ENCODE results near the gene NDUFA3. TPM values are rescaled to one million over a fixed set of nuclear protein-coding genes. Genes with fewer than 3 reads are reported as not detected.

The NDUFA3 gene
- total and polyA plus RNA-seq, 11 donors, result 32.2 to 1,519 (median 299) TPM

DNA sequence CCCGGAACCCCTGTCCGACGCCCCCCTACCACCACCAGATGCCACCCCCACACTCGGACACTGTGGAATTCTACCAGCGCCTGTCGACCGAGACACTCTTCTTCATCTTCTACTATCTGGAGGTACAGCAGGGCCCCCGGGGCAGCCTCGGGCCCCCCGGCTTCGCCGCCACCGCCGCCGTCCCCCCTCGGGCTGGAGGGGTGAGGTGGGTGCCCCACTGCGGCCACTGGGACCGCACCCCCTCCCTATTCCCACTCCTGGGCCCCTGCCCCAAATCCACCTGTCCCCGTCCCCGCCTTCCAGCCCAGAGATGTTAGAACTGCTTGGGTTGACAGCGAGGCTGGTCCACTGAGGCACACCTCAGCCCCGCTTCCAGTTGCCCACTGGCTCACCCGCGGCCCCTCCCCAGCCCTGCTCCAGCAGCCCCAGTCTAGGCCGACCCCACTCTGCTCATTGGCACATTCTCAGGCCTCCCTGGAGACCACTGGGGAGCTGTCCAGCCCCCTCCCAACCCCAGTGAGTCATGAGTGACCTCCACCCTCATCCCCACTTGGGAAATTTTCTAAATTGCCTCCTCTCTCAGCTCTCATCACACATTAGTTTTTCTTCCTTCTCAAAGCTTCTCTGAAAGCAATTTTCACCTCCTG is 50.3 kb downstream of the NDUFA3 start:
- ATAC-seq, result peak in 2 of 4 donors; percentile 7 to 36
- H3K27ac ChIP-seq, result peak overlapping the region in 2 of 12 donors; percentile 11 to 40

DNA sequence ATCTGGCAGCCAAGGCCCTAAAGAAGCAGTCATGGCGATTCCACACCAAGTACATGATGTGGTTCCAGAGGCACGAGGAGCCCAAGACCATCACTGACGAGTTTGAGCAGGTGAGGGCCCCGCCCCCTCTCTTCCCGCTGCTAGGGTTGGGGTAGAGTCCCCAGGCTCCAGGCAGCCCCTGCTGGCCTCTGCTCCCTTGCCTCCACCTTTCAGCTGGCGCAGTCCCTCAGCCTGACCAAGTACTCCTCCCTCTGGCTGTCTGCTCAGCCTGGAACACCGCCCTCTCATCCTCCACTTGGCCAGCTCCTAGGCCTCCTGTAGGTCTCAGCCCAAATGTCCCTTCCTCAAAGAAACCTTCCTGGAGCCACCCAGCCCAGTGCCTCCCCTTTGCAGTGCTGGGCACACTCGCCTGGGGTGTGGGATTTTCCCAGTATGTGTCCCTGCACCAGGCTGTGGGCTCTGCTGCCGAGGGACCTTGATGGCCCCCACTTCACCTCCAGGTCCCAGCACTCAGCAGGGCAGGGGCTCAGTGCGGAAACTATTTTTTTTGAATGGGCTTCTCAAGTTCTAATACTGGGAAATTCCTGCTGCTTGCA is 51.2 kb downstream of the NDUFA3 start:
- H3K27ac ChIP-seq, result peak overlapping the region in 2 of 12 donors; percentile 11 to 40
- no peaks in the 10 kb centered on the region for H3K27me3 ChIP-seq
- H3K36me3 ChIP-seq, result peaks cover 0 to 96% (median 93%) of the 10 kb centered on the region in 9 donors
- TF ChIP-seq, protein P1, sequence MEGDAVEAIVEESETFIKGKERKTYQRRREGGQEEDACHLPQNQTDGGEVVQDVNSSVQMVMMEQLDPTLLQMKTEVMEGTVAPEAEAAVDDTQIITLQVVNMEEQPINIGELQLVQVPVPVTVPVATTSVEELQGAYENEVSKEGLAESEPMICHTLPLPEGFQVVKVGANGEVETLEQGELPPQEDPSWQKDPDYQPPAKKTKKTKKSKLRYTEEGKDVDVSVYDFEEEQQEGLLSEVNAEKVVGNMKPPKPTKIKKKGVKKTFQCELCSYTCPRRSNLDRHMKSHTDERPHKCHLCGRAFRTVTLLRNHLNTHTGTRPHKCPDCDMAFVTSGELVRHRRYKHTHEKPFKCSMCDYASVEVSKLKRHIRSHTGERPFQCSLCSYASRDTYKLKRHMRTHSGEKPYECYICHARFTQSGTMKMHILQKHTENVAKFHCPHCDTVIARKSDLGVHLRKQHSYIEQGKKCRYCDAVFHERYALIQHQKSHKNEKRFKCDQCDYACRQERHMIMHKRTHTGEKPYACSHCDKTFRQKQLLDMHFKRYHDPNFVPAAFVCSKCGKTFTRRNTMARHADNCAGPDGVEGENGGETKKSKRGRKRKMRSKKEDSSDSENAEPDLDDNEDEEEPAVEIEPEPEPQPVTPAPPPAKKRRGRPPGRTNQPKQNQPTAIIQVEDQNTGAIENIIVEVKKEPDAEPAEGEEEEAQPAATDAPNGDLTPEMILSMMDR (IDR thresholded peaks at IDR 0.05), result no peak
- no peak for TF ChIP-seq POLR2A (IDR thresholded peaks at IDR 0.05)
- H3K4me3 ChIP-seq, result no peak overlapping the region
- intact Hi-C loops (cut with DNase I), result no loop called here
- H3K9me3 ChIP-seq, result no peaks in the 10 kb centered on the region
- ATAC-seq (peak in 1 of 4 donors; percentile 2), DNase-seq (no peak)
- 79 to 90% (median 84%) methylated on average over 8 to 10 of the region's 10 CpGs for WGBS, 4 donors
- peaks cover 0 to 21% (median 7%) of the 10 kb centered on the region in 12 donors for H3K4me1 ChIP-seq

More for the DNA sequence above, 50.3 kb downstream of the NDUFA3 start:
- no peak for TF ChIP-seq POLR2A (IDR thresholded peaks at IDR 0.05)
- TF ChIP-seq, protein P1 (IDR thresholded peaks at IDR 0.05), result no peak
- no peak for DNase-seq
- H3K27me3 ChIP-seq, result no peaks in the 10 kb centered on the region
- H3K9me3 ChIP-seq, result no peaks in the 10 kb centered on the region
- peaks cover 0 to 100% (median 100%) of the 10 kb centered on the region in 9 donors for H3K36me3 ChIP-seq
- H3K4me1 ChIP-seq, result peaks cover 0 to 12% (median 0%) of the 10 kb centered on the region in 12 donors
- intact Hi-C loops (cut with DNase I), result no loop called here
- 85 to 90% (median 89%) methylated on average over 25 of the region's 25 CpGs for WGBS, 4 donors
- no peak overlapping the region for H3K4me3 ChIP-seq

DNA sequence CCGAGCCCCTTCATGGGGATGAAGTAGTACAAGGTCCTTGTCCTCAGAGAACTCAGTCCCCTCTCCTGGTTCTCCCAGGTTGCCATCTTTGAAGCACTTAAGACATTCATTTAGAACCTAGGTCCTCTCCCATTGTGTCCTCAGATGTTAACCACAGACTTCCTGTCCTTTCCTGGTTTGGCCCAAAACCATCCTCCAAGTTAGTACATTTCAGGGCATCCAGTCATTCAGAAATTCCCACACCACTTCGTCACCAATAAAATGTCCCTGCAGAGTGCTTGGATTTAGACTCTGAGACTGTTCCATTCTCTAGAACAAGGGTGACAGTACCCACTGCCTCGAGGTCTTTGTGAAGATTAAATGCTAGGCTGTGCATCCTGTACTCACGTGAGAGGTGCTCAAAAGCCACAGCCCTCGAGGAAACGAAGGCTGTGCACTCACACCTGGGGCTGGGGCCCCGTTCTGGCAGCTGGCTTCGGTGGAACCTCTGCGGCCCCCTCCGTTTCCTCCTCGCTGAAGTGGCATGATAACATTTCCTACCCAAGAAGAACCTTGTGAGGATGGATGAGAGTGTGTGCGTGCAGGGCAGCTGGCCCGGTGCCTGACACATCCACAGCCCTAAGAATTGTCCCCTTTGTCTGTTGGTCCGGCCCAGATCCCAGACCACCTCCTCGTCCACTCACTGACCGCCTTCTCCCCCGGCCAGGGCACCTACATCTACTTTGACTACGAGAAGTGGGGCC is 52.1 kb downstream of the NDUFA3 start:
- Histone ChIP-seq H3K36me3 (peaks cover 0 to 87% (median 84%) of the 10 kb centered on the region in 9 donors), H3K27ac (peak overlapping the region in 1 of 12 donors; percentile 20), H3K4me3 (no peak overlapping the region), H3K4me1 (peaks cover 0 to 23% (median 10%) of the 10 kb centered on the region in 12 donors), H3K27me3 (no peaks in the 10 kb centered on the region), H3K9me3 (no peaks in the 10 kb centered on the region)
- TF ChIP-seq POLR2A (IDR thresholded peaks at IDR 0.05), result no peak
- TF ChIP-seq, protein P1 (IDR thresholded peaks at IDR 0.05), result no peak
- intact Hi-C loops (cut with DNase I), result no loop called here
- DNase-seq (no peak), ATAC-seq (no peak)
- WGBS, 4 donors, result 67 to 74% (median 71%) methylated on average over 13 to 18 of the region's 18 CpGs

DNA sequence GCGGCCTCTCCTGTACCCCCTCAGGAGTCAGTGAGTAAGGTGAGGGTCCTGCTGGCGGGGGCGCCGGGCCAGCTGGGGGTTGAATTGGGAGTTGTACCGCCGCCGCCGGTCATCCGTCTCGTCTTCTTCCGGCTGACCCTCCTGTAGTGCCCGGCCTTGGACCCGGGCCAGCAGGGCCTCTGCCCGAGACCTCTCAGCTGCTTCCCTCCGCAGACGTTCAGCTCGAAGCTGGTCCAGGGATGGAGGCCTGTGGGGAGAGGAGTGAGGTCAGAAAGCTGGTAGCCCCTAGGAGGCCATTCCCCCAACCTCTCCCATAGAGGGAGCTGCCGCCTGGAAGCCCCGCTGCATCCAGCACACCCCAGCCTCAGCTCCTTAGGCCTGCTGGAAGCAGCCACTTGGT is 53.0 kb downstream of the NDUFA3 start:
- ATAC-seq (no peak), DNase-seq (no peak)
- intact Hi-C loops (cut with DNase I), result no loop called here
- H3K27me3 ChIP-seq, result no peaks in the 10 kb centered on the region
- WGBS, 4 donors, result 59 to 75% (median 73%) methylated on average over 19 of the region's 19 CpGs
- no peak for TF ChIP-seq POLR2A (IDR thresholded peaks at IDR 0.05)
- TF ChIP-seq, protein P1 (IDR thresholded peaks at IDR 0.05), result no peak
- peaks cover 4 to 30% (median 16%) of the 10 kb centered on the region in 12 donors for H3K4me1 ChIP-seq
- no peaks in the 10 kb centered on the region for H3K9me3 ChIP-seq
- no peak overlapping the region for H3K27ac ChIP-seq
- peaks cover 0 to 78% (median 74%) of the 10 kb centered on the region in 9 donors for H3K36me3 ChIP-seq
- no peak overlapping the region for H3K4me3 ChIP-seq

Data from heart left ventricle (tissue), 16 donors.